HG03442 (cell line): ENCODE results near the gene APBA1.

Experiments used
- ATAC-seq: cut with Tn5 transposase; IDR thresholded peaks from one replicate; pipeline ENCODE4 v1.9.1; 2021; ENCODE audit warnings: mild to moderate bottlenecking, moderate library complexity; ENCODE audit not compliant: unreplicated experiment

The APBA1 gene

DNA sequence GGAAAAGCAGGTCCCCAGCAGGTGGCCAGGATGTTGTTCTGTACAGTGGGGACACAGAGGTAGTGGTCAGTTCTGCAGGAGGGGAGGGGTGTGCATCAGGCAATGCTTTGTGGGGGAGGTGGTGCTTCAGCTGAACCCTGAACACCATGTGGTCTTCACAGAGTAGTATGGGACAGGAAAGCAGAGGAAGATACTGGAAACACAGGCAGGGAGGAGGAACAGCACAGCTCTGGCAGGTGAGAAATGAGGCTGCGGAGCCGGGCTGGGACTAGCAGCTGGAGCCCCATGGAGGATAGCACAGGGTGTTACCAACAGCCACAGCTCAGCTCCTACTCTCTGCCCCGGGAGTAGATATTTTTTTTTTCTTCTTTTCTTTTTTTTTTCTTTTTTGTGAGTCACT lies 185.7 kb downstream of the APBA1 start:
- ATAC-seq: no peak

DNA sequence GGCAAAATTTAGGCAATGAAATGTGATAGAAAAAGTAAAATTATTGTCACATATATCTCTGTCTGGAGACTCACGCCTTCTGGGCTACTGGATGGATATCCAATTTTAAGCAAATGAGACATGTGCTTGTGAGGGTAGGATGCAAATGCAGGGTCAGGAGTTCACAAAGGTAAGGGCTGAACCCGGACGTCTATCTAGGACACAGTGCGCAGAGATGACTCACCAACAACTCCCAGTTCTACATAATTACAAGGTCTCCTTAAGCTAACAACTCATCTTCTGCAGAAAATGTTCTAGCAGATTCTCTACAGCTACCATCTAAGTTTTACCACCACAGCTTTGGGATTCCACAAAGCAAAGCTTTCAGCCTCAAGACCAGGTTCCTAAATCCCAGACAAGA lies 186.7 kb downstream of the APBA1 start:
- ATAC-seq: no peak

DNA sequence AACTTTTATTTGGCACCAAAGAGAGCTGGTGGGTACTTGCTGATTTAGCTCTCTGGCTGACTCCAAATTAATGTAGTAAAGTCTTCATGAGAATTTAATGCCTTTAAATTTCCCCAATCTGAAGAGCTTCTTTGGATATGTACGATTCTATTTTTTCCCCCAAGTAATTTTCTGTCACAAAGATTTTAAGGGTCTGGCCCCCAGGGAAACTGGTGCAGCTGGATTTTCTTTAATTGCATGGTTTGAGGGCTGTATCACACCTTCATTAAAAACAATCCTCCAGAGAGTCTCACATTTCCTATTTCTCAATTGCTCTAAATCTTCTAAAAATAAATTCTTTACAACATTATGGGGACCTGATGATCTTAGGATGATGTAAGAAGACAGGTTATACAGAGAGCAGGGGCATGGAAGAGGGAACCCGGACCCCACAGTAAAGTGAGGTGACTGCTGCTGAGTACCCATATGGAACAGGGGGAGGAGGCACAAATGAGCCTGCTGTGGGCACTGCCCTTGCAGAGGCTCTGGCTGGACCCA lies 188.2 kb downstream of the APBA1 start:
- ATAC-seq: no peak

DNA sequence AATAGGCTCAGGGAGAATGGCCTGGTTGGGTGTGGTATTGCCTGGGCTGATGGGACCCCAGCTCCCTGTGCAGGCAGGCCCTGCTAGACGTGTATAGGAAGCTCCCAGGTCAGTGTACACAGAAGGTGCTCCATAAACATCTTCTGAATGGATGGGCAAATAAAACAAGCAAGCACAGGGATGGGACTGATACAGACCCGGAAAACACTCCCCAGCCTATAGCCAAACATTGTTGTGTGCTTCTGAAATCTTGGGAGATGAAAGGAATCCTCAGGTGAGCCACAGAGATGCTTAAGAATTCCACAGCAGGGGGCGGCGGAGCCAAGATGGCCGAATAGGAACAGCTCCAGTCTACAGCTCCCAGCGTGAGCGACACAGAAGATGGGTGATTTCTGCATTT lies 195.4 kb downstream of the APBA1 start:
- ATAC-seq: no peak

DNA sequence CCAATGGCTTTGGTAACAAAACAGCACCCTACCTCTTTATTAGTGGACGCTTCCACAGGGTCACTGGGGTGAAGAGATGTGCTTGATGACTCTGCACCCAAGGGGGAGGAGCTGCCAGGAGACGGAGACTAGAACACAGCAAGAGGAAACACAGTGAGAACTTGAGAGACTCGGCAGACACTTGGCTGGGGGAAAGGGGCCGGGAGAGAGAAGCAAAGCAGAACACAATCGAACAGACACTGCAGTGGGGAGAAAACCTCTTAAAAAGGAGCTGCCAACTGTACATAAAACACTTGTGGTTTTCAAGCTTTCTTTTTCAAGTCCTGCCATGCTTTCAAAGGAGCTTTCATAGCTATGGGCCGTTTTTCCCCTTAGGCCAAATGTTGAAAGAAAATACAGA lies 196.2 kb downstream of the APBA1 start:
- ATAC-seq: no peak

DNA sequence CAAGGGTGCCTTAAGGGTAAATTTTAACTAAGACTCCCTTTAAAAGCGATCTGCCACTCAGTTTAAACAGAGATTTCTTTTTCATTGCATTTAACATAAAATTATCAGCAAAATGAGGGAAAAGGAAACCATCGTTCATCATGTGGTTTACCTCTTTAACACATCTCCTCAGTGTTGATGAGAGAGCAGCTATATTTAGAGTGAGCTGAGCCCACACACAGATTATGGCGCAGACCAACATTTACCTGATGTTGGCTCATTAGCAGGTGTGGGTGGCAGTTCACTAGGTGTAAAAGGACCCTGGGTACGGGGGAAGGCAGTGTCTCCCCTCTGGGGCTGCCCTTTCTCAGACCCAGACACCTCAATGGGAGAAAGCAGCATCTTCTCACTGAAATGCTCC lies 197.3 kb downstream of the APBA1 start:
- no peak for ATAC-seq

DNA sequence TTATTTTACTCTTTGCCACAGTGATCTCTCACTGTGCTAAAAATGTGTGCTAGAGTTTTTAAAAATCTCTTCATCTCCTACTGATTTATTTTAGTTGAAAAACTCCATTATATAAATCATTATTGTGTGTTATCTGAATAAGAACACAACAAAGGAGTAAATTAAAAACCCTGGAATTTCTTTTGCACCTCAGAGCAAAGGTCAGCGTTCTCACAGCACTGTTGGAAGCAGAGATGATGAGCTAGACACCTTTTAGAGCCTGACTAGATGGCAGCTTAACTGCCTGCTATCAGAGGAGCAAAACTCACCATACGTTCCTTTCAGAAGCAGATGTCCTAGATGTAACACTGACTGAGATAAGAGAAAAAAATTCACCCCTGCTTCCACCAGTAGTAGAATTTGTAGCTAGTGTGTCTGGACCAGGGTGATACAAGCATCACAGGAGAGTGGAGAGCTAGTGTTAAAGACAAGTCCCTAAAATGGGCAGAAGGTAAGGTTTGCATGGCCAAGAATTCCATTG lies 200.0 kb downstream of the APBA1 start:
- ATAC-seq: no peak

DNA sequence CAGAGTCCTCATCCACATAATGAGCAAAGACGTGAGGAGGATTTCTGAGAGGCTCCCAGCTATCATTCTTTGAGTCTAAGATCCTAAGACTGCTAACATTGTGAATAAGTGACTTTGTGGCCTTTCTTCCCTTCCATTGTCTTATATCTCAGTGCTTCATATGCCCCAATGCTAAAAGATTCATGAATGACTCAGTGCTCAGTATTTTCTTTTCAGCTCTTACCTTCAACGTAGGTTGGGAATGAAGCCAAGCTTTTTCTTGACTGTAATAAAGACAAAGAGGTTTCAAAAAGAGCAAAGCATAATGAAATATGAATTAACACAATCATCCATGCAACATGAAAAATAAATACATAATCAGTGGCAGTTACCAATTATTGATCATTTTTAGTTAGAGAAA lies 200.7 kb downstream of the APBA1 start:
- no peak for ATAC-seq

DNA sequence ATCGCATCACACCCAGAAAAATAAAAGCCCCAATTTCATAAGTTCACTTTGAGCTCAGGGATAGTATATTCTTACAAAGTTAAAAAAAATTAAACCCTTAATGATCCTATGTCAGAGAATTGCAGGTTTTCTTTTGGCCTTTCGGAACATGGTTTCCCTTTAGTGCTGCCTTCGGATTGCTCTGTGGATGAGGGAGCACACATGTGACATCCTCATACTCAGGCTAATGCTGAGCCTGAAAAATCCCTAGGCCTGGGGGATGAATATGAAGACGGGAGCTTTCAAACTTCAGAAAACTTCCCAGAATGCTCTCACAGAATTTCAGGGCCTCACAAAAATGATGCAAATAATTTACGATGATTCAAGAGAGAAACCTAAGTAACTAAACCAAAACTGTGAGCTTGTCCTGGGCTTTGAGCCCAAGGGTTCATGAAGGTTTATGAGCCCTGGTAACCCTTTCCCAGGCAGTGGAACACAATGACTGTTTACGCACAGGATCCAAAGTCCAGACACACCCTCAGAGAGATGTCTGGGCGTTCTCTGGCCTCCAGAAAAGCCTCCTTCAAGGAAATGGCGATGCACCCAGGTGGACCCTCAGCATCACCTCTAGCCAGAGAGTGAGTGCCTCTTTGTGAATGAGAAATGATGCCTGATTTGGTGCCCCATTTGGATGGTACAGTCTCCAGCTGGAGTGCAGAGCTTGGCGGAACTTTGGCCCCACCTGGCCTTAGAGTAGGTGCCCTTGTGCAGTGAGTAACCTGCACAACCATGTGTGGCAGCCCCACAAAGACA lies 201.8 kb downstream of the APBA1 start:
- no peak for ATAC-seq

DNA sequence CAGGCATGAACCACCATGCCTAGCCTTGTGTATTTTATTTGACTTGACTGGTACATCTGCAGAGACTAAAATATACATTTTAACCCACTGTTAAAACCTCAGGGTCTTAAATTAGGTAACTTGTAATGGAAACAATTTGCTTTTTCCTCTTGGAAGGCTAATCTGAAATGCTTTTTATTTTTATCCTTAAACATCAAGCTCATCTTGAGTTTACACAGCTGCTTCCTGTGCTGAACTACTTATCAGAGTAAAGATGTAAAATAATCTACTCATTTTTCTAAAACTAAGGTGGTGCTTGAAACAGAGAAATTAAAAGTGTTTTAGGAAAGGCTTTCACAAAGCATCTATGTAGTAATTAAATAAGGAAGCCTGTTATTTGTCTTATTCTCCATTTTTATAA lies 203.0 kb downstream of the APBA1 start:
- ATAC-seq: no peak

DNA sequence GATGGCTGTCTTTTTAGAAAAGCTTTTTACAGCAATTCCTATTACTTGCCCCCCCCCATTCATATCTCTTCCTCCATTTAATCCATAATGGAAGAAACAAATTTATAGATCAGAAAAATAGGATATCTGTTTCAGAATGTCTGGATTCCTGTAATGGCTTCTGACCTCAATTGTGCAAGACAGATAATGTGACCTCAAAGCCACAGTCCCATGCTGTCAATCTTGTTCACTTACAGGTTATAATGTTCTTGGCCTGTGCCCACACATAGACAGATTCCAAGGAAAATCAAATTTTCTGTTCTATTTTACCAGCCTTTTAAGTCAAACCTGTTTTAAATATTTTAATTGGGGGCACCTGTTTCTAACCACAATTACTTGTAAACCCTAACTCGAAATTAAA lies 203.8 kb downstream of the APBA1 start:
- no peak for ATAC-seq

DNA sequence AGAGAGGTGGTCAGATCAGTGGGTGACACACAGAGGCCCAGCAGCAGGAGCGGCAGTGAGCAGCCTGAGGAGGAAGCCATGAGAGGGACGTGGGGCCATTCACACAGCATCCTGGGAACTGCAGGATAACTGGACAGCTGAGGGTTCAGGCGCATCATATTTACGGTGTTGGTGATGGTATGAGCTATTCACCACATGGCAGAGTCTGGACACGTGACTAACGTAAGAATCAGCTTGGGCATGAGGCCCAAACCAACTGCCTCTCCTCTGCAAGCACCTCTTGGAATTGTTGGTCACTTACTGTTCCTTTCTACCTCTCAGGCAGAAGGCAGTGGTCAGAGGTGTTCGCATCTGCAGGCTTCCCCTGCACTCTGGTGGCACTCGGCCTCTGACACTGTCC lies 206.0 kb downstream of the APBA1 start:
- no peak for ATAC-seq

DNA sequence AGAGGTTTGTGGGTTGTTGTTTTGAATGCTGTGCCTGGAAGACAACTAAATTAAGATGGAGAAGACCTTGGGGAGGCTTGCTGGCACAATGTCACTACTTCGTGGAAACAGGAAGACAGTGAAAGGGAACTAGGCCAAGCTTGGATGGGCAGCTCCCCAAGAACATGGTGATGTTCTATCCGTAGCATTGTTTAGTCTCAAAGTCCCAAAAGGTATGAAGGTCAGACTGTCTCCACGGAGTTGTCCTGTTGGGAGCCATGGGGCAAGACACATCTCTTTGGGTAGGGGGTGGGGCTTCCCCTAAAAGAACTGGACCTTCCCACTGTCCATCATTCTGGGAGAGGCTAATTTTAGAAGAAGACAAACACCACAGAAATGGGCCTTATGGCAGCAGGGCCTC lies 206.7 kb downstream of the APBA1 start:
- ATAC-seq: no peak

DNA sequence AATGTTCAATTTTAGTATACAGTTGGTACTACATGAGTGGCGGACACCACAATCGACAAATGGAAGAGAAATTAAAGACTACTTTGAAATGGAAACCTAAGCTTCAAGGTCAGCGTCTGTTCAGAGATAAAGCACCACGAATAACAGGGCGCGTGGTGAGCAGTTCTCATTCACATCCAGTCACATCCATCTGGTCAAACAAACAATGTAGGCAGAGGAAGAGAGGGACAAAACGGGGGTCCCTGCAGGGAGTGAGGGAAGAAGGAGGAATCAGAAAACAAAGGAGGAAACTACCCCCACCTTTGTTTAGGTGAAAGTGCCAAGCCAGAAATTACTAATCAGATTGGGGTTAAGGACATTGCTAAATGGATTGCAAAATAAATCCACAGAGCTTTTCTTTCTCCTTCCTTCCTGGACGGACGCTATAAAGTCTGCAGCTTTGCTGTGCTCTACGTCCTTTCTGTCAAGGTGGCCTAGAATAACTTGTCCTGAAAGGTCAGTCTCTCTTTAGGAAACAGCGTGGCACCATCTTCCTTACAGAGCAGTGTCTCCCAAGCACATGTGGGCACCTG lies 208.6 kb downstream of the APBA1 start:
- no peak for ATAC-seq

DNA sequence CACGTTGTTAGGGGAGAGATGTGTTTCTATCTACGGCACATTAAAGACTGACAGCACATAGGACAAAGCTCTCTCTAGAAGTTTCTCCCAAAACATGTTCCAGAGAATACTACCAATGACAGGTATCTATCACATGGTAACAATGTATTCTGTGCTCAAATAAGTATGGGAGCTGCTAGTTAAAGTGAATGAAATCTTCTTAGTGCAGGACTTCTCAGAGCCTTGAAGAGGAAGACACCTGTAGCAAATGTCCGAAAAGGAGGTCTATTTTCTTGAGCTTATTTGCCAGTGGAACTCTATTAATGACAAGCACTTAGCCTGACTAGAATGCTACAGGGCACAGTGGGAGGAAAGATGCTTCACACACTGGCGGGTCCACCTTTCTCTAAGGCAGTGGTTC lies 209.8 kb downstream of the APBA1 start:
- ATAC-seq: no peak

DNA sequence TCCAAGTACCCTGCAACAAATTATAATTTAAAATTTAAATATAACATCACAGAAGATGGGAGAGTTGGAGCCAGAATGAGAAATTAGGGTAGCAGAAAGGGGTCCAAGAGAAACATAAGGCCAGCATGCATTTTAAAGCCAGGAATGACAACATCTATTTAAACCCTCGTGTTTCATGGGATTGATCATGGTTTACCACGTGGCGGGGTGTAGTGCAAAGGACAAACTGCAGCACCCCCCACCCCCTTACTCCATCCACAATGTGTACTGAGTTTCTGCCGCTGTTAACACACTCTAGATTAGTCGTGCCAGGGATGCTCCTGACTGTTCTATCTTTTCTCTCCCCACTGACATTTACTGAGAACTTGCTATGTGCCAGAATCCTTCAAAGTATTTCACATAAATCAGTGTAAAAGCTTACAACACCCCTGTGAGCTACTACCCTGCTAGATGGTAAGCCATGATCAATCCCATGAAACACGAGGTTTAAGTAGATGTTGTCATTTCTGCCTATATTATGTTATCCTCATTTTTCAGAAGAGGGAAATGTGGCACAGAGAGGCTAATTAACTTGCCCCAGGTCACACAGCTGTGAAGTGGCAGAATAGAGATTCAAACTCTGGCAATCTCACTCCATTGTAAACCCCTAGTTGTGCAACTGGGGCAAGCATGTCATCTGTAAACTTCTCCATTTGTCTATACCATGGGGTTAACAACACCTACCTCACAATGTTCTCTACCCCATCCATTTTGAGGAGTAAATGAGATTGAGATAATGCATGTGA lies 210.9 kb downstream of the APBA1 start:
- no peak for ATAC-seq

DNA sequence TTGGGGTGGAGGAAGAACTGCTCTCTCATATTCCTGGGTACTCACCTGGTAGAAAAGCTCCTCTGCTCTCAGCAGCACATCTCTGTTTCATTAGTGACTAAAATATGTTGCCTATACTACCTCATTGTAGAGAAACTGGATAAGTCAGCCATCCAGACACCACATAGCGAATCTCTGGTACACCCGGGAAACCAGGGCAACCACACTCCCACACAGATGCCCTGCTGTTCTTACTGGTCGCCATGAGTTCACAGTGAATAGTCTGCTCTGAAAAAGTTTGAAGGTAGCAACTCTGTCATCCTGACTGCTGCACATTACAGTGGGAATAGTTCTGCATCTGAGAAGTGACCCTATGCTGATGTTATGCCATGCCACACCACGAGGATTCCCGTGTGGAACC lies 212.2 kb downstream of the APBA1 start:
- ATAC-seq: no peak

DNA sequence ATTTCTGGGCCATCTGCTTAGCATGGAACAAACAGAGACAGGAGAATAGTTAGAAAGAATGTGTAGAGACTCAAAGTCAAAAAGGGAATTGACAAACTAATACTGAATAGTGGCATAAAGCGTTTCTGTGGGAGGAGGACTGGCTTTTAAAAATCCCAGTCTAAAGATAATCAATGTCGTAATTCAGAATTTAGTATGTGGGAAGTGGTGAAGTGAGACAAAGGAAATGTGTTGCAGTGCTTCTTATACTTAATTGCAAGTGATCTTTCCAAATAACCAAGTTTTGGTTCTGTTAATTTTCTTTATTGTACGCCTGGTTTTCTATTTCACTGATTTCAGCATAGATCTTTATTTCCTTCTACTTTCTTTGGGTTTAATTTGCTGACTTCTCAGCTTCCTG lies 214.0 kb downstream of the APBA1 start:
- no peak for ATAC-seq

DNA sequence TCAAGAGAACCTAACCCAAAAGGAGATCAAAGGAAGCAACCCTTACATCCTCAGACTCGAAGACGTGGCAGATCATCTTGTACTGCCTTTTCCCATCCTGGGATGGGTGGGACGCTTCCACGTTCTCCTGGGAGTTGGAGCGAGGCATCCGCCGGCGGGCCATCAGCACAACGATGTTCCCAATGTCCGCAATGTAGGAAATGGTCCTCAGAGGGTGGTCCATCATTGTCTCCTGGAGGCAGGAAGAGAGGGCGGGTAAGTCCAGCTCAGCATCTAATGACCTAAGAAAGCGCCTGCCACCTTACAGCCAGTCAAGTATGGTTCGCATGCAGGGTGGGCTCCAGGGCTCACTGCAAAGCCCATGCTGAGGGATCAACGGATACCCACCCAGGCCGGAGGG lies 216.0 kb downstream of the APBA1 start:
- ATAC-seq: no peak

DNA sequence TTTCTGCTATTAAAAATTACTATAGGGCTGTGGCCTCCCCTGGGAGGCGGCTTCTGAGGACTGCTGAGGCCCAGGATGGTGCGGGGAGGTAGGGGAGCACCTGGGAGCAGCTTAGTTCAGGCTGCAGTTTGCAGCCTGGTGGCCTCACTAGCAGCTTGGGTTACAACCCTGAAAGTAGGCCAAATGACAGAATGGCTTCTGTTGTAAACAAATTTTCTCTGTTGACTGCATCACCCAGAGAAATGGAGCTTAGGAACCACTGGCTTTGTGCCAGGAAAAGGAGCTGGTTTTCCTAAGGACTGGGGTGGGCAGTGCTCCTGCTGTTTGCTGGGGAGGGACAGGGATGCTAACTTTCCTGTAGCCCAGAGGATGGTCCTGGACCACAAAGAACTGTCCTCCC lies 216.9 kb downstream of the APBA1 start:
- no peak for ATAC-seq

DNA sequence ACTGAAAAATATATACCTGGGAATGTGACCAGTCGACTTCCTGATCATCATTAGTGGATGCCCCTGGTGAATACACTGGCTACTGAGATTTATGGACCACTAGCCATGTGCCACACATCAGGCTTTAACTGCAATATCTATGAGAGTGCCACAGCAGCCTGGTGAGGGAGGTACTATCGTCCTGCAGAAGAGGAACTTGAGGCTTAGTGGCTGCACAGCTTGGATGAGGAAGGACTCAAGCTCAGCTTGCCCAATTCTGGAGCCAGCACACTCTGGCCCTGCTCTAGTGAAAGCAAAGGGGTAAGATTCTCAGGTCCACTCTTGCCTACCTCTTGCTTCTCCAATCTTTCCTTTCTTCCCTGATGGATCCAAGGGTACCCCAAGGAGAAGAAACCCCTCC lies 217.8 kb downstream of the APBA1 start:
- ATAC-seq: no peak

DNA sequence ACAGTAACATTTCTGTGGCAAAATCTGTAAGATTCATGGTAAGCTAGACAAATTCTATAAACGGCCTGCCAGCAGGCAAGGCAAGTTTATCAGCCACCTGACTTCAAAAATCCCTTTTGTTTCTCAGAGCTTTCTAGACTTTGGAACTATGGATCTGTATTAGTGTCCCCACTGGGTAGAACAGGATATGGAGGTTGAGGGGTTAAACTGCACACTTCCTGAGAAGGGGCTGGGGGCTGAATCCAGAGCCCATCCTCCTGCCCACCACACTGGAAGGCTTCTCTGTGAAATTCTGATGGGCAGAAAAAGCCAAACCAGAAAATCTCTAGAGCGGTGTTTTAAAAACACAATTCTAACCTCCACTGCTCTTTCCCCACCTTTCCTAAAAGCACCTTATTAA lies 218.4 kb downstream of the APBA1 start:
- ATAC-seq: no peak
